Measurements from ENCODE around the gene CNOT2.
"Not testable (repeated sequence)": the region's sequence is repeated elsewhere in the genome, so short reads cannot be mapped to it uniquely, and the experiment has no call there.

The CNOT2 gene

DNA sequence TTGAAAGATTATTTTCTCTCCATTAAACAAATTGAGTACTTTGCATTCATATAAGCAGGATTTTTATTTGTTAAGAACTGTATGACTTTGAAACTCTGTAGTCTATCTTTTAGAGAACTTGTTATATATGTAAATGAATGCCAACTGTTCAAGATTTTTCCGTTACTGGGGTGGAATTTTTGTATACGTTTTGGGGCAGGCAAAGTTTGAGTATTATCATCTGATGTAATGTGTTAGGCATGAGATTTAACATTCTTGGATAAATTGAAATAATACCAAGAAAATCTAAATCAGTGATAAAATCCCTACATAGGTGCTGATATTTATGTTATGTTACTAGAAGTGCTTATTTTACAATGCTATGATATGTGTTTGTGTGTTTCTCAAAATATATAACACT lies 8.4 kb downstream of the CNOT2 start:
- DNase-seq (ENCODE audit: low spot score), result no peak

- no peak for DNase-seq (ENCODE audit: low spot score)
These were observed 9.6 kb downstream of the CNOT2 start for GRCh38 chr12:70252832-70253231.

GRCh38 chr12:70254225-70254624 lies 11.0 kb downstream of the CNOT2 start:
- DNase-seq (ENCODE audit: low spot score), result no peak

DNA sequence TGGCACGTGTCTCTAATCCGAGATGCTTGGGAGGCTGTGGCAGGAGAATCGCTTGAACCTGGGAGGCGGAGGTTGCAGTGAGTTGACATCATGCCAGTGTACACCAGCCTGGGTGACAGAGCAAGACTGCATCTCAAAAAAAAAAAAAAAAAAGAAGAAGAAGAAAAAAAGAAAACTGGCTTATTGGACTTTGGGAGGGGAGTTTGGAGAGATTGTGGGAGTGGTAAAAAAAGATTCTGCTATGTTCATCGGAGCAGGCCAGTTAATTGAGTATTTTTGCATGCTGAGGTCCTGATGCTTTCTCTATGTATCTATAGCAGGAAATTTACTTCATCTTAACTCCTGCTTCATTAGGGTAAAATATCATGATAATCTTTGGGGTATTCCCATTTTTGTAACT lies 11.6 kb downstream of the CNOT2 start:
- no peak for DNase-seq (ENCODE audit: low spot score)

- no peak for DNase-seq (ENCODE audit: low spot score)
These were observed 12.1 kb downstream of the CNOT2 start for GRCh38 chr12:70255311-70255710.

DNA sequence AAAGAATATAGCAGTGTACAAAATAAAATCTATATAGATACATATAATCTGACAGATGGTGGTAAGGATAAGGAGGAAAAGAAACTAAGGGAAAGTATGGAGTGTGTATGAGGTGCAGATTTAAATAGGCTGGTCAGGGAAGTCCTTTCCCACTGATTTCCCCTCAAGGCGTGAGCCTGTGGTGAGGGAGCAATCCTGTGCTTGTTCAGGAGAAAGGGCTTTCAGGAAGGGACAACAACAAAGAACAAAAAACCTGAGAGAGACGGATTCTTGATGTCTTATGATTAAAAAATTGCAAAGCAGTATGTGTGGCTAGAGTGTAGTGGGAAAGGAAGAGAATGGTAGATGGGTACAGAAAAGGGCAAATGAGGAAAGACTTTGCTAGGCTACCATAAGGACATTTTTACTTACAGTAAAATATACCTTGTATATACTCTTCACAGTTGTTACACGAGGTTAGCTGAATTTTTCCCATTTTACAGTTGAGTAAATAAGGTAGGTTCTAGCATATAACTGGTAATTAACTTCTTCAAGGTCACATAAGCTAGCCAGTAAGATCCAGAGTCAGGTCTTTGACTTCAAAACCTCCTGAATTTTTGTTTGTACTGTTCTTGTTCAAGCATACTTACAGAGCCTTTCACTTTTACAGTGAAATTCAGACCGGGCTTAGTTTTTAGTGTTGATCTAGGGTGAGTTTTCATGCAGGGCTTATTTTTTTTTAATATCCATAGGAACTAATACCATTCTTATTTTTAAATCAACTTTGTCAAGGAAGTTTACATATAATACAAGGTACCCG lies 15.6 kb downstream of the CNOT2 start:
- DNase-seq (ENCODE audit: low spot score), result peak; percentile 34

GRCh38 chr12:70260646-70261045 lies 17.4 kb downstream of the CNOT2 start:
- no peak for DNase-seq (ENCODE audit: low spot score)

- DNase-seq (ENCODE audit: low spot score), result no peak
These were observed 21.0 kb downstream of the CNOT2 start for GRCh38 chr12:70264067-70264867.

GRCh38 chr12:70265132-70265531 lies 21.9 kb downstream of the CNOT2 start:
- DNase-seq (ENCODE audit: low spot score), result no peak

DNA sequence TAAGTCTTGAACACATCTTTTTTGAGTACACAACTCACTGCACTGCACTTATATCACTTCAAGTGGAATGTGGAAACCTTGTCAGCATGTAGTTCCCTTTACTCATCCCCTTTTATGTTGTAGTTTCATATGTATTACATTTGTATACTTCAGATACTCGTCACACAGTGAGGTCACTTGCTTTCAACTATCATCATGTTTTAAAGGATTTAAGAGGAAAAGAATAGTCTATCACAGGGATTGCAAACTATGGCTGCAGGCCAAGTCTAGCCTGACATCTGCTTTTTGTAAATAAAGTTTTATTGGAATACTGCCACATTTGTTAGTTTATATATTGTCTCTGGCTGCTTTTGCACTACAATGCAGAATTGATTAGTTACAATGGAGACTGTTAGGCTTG lies 24.3 kb downstream of the CNOT2 start:
- no peak for DNase-seq (ENCODE audit: low spot score)

DNA sequence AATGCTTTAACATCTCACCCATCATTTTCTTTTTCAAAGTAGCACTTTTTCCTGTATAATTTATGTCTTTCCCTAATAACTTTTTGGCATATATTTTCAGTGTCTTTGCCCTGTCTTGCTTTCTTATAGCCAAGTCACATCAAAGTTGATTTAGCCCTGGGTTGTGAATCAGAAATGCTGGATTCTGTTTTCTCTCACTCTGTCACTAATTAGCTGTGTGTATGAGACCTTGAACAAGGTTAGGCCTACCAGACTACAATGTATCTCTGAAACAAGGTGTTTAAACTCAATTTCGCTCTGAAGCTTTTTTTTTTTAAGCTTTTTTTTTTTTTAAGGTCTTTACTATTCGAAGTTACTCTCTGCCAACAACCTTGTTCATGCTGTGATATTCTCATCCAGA lies 25.7 kb downstream of the CNOT2 start:
- DNase-seq (ENCODE audit: low spot score), result no peak

DNA sequence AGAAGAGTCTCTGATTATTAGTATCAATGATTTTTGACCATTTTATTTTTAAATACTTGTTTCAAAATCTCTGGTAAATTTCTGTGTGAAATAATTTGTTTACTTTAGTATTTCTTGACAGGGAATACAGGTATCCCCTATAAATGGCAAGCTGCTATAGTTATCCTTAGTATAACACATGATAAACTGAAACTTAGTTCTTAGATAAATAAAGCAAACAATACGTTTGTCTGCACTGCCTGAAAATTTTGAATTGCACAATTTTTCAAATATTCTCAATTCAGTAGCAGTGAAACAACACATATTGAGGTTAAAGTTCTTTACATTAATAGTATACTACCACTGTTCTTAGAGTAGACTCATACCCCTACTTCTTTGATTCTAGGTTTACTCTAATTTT lies 26.9 kb downstream of the CNOT2 start:
- DNase-seq (ENCODE audit: low spot score), result no peak

DNA sequence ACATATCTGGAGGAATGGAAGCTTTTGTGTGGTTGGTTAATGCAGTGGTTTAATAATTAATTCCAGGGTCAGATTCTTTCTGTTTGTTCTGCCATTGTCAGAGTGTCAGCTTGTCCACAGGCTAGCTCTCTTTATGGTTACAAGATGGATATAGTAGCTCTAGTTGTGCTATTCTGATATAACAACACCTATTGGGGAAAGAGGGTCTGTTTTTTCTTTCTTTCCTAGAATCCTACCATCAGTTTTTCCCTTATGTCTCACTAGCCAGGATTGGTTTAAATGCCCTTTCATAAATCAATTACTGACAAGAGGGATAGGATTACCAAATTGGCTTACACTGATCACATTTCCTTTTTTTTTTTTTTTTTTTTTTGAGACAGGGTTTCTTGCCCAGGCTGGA lies 27.8 kb downstream of the CNOT2 start:
- no peak for DNase-seq (ENCODE audit: low spot score)

DNA sequence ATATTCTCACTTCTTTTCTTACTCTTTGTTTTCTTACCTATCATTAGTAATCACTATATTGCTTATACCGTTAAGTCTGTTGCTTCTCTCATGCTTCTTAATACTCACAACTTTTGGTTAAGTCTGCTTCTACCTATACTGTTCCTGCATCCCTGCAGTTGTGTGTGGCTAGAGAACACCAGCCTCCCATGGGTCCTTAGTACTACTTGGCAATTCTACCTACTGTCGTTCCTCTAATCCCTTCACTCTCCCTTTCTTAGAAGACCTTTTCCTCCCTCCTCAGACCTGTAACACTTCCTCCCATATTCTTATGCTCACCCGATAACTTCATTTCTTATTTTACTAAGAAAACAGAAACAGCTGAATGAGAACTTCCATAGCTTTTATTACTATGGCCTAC lies 29.3 kb downstream of the CNOT2 start:
- DNase-seq (ENCODE audit: low spot score), result no peak

DNA sequence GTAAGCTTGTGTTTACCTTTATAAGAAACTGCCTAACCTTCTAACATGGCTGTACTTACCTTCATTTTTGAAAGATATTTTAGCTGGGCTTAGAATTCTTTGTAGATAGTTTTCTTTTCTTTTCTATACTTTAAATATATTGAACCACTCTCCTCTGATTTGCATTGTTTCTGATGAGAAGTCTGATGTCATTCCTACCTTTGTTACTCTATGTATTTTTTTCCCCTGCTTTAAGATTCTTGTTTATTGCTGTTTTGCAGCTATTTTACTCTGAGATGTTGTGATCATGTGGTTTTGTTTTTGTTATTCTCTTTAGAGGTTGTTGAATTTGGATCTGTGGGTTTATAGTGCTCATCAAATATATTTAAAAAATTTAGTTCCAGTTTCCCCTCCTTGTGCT lies 31.8 kb downstream of the CNOT2 start:
- no peak for DNase-seq (ENCODE audit: low spot score)

DNA sequence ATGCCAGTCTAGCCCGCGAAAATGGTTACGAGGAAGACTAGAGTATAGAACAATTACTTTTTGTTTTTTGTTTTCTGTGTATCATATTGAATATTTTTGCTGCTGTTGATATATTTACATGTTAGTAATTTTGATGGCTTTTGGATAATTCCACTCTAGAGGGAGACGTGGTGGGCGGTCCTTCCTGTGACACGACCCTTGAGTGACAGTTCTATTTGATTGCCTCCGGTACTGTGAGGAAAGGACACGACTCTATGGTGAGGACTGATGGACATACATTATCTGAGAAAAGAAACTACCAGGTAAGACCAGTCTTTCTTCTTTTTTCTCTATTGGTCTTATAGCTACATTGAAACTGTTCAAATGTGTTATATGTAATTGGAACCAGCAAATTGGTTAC lies 34.7 kb downstream of the CNOT2 start:
- DNase-seq (ENCODE audit: low spot score), result no peak

DNA sequence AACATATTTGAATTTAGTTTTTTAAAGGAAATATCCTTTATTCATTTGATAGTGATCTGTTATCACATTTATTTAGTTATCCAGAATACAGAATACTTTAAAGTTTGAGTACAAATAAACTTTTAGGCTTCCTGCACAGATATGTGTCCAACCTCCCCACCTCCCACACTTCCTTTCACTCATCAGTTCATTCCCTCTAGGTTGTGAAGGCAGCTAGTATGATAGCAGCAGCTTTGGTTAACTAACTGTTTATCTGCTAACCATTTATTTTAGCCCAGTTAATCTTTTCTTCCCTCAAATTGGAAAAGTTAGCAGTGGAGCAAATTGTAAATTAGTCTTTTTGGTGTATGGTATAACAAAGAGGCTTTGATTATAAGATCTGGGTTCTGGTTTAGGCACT lies 35.7 kb downstream of the CNOT2 start:
- DNase-seq (ENCODE audit: low spot score), result no peak

DNA sequence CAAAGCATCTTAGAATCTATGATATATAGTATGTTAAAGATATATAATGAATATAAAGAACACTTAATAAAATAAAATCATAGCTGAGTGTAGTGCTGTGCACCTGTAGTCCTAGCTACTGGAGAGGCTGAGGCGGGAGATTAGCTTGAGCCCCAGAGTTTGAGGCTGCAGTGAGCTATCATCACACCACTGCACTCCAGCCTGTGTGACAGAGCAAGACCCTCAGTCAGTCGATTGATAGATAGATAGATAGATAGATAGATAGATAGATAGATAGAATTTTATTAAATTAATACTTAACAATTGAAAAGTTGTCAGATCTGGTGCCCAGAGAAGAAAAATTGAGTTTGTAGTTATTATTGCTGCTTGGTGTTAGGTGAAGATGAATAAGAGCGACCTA lies 40.0 kb downstream of the CNOT2 start:
- no peak for DNase-seq (ENCODE audit: low spot score)

GRCh38 chr12:70288817-70289216 lies 45.6 kb downstream of the CNOT2 start:
- no peak for DNase-seq (ENCODE audit: low spot score)

GRCh38 chr12:70290116-70290515 lies 46.9 kb downstream of the CNOT2 start:
- no peak for DNase-seq (ENCODE audit: low spot score)

GRCh38 chr12:70292017-70292776 lies 49.0 kb downstream of the CNOT2 start:
- DNase-seq (ENCODE audit: low spot score), result no peak

DNA sequence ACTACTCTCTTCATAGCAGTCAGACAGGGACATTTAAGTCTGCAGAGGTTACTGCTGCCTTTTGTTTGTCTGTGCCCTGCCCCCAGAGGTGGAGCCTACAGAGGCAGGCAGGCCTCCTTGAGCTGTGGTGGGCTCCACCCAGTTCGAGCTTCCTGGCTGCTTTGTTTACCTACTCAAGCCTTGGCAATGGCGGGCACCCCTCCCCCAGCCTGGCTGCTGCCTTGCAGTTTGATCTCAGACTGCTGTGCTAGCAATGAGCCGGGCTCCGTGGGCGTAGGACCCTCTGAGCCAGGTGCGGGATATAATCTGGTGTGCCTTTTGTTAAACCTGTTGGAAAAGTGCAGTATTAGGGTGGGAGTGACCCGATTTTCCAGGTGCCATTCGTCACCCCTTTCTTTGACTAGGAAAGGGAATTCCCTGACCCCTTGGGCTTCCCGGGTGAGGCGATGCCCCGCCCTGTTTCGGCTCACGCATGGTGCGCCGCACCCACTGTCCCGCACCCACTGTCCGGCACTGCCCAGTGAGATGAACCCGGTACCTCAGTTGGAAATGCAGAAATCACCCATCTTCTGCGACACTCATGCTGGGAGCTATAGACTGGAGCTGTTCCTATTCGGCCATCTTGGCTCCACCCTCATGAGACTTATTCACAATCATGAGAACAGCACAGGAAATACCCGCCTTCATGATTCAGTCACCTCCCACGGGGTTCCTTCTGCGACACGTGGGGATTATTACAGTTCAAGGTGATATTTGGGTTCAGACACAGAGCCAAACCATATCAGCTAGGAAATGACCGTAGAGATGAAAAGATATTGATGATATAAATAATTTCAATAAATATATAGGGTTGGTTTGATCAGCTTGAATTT lies 61.7 kb downstream of the CNOT2 start:
- DNase-seq (ENCODE audit: low spot score), result not testable (repeated sequence)
